Measurements from ENCODE around the gene PPP6R3.
A peak's percentile ranks its signal among the peaks of the same experiment; 100 is the strongest.
"Not testable (repeated sequence)": the region's sequence is repeated elsewhere in the genome, so short reads cannot be mapped to it uniquely, and the experiment has no call there.

The PPP6R3 gene

GRCh38 chr11:68436162-68436888, 24.2 kb upstream of the PPP6R3 start:
- no peak for DNase-seq (ENCODE audit: low read depth, low spot score)

GRCh38 chr11:68436985-68437926, 23.3 kb upstream of the PPP6R3 start:
- peak; percentile 37 for DNase-seq (ENCODE audit: low read depth, low spot score)

DNA sequence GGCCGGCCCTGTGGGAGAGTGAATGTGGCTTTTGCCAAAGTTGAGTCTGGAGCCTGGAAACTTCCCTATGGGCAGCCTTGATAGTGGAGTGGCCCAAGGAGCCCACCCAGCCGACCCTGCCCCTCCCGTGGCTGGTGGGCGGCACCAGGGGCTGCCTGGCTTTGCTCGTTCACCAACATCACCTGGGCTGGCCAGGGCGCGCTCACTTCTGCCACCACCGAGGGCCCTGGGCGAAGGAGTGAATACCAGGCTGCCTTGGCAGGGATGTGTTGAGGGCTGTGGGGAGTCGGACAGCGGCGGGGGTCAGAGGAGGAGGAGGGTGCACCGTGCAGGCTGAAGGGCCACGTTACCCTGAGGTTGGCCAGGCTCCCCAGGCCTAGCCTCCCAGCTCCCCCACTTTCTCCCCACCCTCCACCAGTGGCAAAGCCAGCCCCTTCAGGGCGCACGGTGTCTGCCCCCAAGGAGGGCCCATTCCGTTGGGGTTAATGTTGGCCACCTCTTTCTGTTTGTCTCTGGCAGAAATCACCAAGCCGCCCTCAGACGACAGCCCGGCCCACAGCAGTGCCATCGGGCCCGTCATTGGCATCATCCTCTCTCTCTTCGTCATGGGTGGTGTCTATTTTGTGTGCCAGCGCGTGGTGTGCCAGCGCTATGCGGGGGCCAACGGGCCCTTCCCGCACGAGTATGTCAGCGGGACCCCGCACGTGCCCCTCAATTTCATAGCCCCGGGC, 22.5 kb upstream of the PPP6R3 start:
- DNase-seq (ENCODE audit: low read depth, low spot score), result no peak

DNA sequence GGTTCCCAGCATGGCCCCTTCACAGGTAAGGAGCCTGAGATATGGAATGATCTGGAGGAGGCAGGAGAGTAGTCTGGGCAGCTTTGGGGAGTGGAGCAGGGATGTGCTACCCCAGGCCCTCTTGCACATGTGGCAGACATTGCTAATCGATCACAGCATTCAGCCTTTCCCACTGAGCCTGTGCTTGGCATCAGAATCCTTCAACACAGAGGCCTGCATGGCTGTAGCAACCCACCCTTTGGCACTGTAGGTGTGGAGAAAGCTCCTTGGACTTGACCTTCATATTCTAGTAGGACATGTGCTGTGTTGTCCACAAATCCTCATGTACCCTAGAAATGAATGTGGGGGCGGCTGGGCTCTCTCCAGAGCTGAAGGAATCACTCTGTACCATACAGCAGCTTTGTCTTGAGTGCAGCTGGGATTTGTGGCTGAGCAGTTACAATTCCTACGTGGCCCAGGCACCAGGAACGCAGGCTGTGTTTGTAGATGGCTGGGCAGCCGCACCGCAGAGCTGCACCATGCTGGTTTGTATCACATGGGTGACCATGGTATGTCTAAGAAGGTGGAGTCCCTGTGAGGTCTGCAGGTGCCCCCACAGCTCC, 21.8 kb upstream of the PPP6R3 start:
- no peak for DNase-seq (ENCODE audit: low read depth, low spot score)

DNA sequence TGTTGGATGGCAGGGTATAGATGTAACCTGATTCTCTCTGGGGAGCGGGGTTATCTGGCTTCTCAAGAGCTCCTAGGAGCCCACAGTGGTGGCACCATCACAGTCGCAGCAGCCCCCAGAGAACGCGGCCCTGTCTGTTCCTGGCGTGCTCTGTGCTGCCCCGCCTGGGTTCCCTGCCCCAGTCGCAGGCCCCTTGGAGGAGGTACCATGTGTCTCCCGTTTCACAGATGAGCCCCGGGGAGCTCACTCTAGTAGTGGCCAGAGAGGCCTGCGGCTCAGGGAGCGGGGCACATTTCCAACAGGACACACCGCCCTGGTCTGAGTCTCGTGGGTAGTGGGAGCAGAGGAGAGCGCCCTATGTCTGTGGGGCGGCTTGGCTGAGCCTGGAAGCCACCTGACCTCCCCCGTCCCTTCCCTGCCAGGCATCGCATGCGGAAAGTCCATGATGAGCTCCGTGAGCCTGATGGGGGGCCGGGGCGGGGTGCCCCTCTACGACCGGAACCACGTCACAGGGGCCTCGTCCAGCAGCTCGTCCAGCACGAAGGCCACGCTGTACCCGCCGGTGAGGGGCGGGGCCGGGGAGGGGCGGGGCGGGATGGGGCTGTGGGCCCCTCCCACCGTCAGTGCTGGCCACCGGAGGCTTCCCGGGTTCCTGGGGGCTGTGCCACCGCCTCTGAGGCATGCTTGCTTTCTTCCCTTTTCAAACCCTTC, 21.0 kb upstream of the PPP6R3 start:
- DNase-seq (ENCODE audit: low read depth, low spot score), result no peak

DNA sequence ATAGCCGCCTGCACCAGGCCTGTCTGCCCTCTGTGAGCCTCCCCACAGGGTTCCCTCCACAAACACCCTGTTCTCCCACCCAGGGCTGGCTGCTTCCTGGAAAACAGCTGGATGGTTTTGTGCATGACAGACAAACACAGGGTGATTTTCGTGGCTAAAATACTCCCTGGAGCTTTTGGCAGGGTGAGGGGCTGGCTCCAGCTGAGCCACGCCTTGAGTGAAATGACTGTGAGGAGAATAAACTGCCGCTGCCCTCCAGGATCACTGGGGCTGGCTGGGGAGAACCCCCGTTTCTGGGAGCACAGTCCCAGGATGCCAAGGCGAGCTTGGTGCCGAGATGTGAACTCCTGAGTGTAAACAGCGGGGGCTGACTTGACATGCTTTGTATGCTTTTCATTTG, 20.3 kb upstream of the PPP6R3 start:
- DNase-seq (ENCODE audit: low read depth, low spot score), result no peak

GRCh38 chr11:68441466-68442230, 18.9 kb upstream of the PPP6R3 start:
- peak; percentile 69 for DNase-seq (ENCODE audit: low read depth, low spot score)

DNA sequence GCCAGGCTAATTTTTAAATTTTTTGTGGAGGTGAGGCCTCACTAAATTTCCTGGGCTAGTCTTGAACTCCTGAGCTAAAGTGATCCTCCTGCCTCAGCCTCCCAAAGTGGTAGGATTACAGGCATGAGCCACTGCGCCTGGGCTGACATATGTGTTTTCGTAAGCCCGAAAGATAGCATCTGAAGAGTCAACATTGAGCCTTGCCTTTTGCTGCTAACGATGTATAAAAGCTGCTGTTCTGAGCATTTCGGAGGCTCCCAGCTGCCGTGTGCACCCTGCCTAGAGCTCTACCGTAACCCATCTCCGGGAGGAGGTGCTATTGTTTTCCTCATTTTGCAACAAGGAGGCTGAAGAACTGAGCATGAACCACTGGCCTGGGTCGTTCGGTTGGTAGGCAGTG, 18.1 kb upstream of the PPP6R3 start:
- DNase-seq (ENCODE audit: low read depth, low spot score), result no peak

DNA sequence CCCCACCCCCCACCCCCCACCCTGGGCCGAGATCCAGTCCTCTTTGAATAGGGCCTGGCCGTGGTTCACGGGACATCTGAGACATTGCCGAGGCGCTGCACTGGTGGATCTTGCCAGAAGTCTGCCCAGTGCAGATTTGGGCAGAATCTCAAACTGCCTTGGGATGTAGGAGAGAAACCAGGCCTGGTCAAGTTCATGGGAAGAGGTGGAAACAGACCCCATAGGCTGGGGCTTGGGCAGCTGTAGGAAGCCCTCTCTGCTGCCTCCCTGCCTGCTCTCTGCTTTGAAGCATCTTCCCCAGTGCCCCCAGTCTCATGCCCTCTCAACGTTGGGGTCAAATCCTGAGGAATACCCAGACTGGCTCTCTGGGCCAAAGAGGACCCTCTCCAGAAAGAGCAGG, 16.0 kb upstream of the PPP6R3 start:
- no peak for DNase-seq (ENCODE audit: low read depth, low spot score)

DNA sequence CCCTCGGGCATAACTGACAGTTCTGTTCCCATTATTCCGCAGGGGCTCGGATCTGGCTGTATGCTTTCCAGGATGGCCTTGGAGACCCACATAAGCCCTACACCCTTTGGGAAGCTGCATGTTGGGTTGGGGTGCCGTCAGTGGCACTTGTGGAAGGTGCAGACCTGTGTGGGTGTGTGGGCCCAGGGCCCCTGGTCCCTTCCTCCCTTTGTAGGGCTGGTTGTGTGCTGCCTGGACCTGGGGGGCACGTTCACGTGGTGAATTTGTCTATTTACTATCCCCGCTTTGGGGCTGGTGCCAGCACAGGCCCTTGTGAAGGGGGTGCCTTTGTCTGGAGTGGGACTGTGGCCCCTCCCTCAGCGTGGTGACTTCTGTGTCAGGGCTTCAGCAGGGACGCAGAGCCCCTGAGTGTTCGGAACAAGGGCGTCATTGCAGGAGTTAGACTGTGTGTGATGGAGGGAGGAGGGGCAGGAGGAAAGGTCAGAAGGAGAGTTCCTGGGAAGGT, 15.0 kb upstream of the PPP6R3 start:
- DNase-seq (ENCODE audit: low read depth, low spot score), result no peak

- DNase-seq (ENCODE audit: low read depth, low spot score), result no peak
Measured at GRCh38 chr11:68446046-68446725, 14.4 kb upstream of the PPP6R3 start.

GRCh38 chr11:68447015-68447801, 13.3 kb upstream of the PPP6R3 start:
- DNase-seq (ENCODE audit: low read depth, low spot score), result peak; percentile 91

DNA sequence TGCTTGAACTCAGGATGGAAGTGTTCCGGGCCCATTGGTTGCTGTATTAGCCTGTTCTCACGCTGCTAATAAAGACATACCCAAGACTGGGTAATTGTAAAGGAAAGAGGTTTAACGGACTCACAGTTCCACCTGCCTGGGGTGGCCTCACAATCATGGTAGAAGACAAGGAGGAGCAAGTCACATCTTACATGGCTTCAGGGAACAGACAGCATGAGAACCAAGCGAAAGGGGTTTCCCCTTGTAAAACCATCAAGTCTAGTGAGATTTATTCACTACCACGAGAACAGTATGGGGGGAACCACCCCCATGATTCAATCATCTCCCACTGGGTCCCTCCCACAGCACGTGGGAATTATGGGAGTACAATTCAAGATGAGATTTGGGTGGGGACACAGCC, 12.6 kb upstream of the PPP6R3 start:
- DNase-seq (ENCODE audit: low read depth, low spot score), result not testable (repeated sequence)

- no peak for DNase-seq (ENCODE audit: low read depth, low spot score)
Measured at GRCh38 chr11:68448604-68449011, 11.9 kb upstream of the PPP6R3 start.

DNA sequence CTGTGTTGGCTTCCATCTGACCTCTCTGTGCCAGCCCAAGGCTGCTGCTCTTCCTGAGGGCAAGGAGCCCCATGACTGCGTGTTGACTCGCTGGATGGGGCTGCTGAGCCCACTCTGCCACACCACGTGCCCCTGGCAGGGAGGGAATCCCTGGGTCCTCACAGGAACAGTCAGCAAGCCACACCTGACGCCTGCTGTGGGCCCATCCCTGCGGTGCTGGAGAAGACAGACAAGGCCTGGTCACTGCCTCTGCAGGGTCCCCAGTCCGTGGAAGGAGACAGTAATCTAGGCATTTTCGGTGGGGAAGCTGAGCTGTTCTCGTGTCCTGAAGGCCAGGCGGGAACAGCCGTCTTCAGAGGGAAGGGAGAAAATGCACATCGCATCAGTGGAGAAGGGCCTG, 10.6 kb upstream of the PPP6R3 start:
- DNase-seq (ENCODE audit: low read depth, low spot score), result no peak

DNA sequence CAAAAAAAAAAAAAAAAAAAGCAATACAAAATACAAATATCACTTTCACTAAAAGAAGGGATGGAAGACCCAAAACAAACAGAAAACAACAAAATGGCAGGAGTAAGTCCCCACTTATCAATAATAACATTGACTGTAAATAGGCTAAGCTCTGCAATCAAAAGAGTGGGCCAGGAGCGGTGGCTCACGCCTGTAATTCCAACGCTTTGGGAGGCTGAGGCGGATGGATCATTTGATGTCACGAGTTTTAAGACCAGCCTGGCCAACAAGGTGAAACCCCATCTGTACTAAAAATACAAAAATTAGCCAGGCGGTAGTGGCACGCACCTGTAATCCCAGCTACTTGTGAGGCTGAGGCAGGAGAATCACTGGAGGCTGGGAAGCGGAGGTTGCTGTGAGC, 9.8 kb upstream of the PPP6R3 start:
- DNase-seq (ENCODE audit: low read depth, low spot score), result no peak

GRCh38 chr11:68454767-68455166, 5.8 kb upstream of the PPP6R3 start:
- no peak for DNase-seq (ENCODE audit: low read depth, low spot score)

GRCh38 chr11:68455485-68455884, 5.1 kb upstream of the PPP6R3 start:
- no peak for DNase-seq (ENCODE audit: low read depth, low spot score)

All from ELF-1 (cell line).